Panc1 (cell line): ENCODE measurements around the gene CCDC69. TPM values are rescaled to one million over a fixed set of nuclear protein-coding genes. Genes with fewer than 3 reads are reported as not detected.

Experiments
- ATAC-seq: fragments of 200-7000 bp; cut with Tn5 transposase; 2 replicates; pipeline ENCODE4 v1.9.1; 2020; ENCODE audit warnings: mild to moderate bottlenecking, moderate library complexity
- BruUV-seq: library from RNA; stranded (reverse); fragments of 400-500 nt; replicated peaks from 2 replicates; lab custom pipeline; 2021; lab: Mats Ljungman, UMichigan
- CTCF ChIA-PET: fragments of 300-600 bp; sonication (Branson Sonifier 250); formaldehyde crosslinking; loops from one replicate; lab custom pipeline; 2022; ENCODE audit warnings: antibody characterized with exemption; lab: Charles Lee
- POLR2A ChIA-PET: fragments of 300-600 bp; sonication (Branson Sonifier 250); formaldehyde crosslinking; loops from one replicate; lab custom pipeline; 2022; ENCODE audit warnings: antibody characterized with exemption; lab: Charles Lee
- DNase-seq: peaks from one replicate; pipeline ENCODE4 v3.0.0-alpha.2; 2010; ENCODE audit warnings: low read depth, low spot score
- H3K27ac ChIP-seq: 2 replicates; pipeline ENCODE4 v1.5.1; 2011; ENCODE audit warnings: mild to moderate bottlenecking, low read length, inconsistent platforms
- H3K27me3 ChIP-seq: fragments of 200-500 bp; sonication (Bioruptor generic); 2 replicates; pipeline ENCODE4 v1.6.0; 2014; ENCODE audit warnings: low read length, inconsistent platforms; ENCODE audit not compliant: control insufficient read depth, insufficient read depth
- H3K36me3 ChIP-seq: fragments of 200-500 bp; sonication (Bioruptor generic); 2 replicates; pipeline ENCODE4 v1.5.1; 2014; ENCODE audit warnings: inconsistent platforms, mild to moderate bottlenecking, low read length, moderate library complexity; ENCODE audit not compliant: control insufficient read depth, insufficient read depth
- H3K4me1 ChIP-seq: 2 replicates; pipeline ENCODE4 v1.5.1; 2011; ENCODE audit warnings: inconsistent platforms, mild to moderate bottlenecking, low read length, moderate library complexity; ENCODE audit not compliant: control insufficient read depth, insufficient read depth
- H3K4me3 ChIP-seq, 2 experiments: 2 replicates each; pipeline ENCODE4 v1.5.1; 2011 to 2012; ENCODE audit warnings: low read depth in 2 of 2, low read length in 2 of 2, mild to moderate bottlenecking in 2 of 2, inconsistent platforms in 1 of 2, moderate library complexity in 1 of 2
- H3K9me3 ChIP-seq: fragments of 200-500 bp; sonication (Bioruptor generic); 2 replicates; pipeline ENCODE4 v1.5.1; 2014; ENCODE audit warnings: low read depth, mild to moderate bottlenecking, inconsistent platforms, low read length, moderate library complexity; ENCODE audit not compliant: control insufficient read depth, insufficient read depth
- POLR2AphosphoS5 ChIP-seq: IDR thresholded peaks from 2 replicates; pipeline ENCODE4 v1.6.1; 2012; ENCODE audit warnings: mild to moderate bottlenecking, low read depth, low read length, moderate library complexity
- SIN3A ChIP-seq: IDR thresholded peaks from 2 replicates; pipeline ENCODE4 v1.6.1; 2012; ENCODE audit warnings: low read depth, mild to moderate bottlenecking, low read length, moderate library complexity, borderline replicate concordance; ENCODE audit not compliant: insufficient read depth
- TCF7L2 ChIP-seq: IDR thresholded peaks from 2 replicates; pipeline ENCODE4 v1.6.1; 2011; ENCODE audit warnings: mild to moderate bottlenecking, low read depth, low read length, inconsistent platforms
- in situ Hi-C: cut with HindIII; loops from 2 replicates; pipeline ENCODE4 v1.10.0; 2016; ENCODE audit warnings: low sequenced_read_pairs, low pct_unique_long_range_greater_than_20kb
- intact Hi-C: fragments of 100-400 bp; cut with micrococcal nuclease; formaldehyde crosslinking; loops from one replicate; pipeline ENCODE4 v1.10.0; 2022; ENCODE audit not compliant: unreplicated experiment
- total RNA-seq: library from RNA; stranded (reverse); gene quantifications from one replicate; pipeline ENCODE4 v1.2.1, GENCODE V29; 2021; ENCODE audit not compliant: unreplicated experiment
- TF ChIP-seq, protein P1 (sequence below), 2 experiments: IDR thresholded peaks; 2 replicates each; pipeline ENCODE4 v1.6.1; 2011 to 2012; ENCODE audit warnings: low read depth in 2 of 2, control low read depth in 1 of 2, low read length in 1 of 2, mild to moderate bottlenecking in 1 of 2, moderate library complexity in 1 of 2; ENCODE audit not compliant: insufficient read depth in 1 of 2
- TF ChIP-seq, protein P2 (sequence below): fragments of 450-650 bp; IDR thresholded peaks from 2 replicates; pipeline ENCODE4 v1.5.1; 2017; ENCODE audit warnings: mild to moderate bottlenecking

Gene CCDC69
- total RNA-seq, 1 experiment from 2014 or later: 2.1 TPM

DNA sequence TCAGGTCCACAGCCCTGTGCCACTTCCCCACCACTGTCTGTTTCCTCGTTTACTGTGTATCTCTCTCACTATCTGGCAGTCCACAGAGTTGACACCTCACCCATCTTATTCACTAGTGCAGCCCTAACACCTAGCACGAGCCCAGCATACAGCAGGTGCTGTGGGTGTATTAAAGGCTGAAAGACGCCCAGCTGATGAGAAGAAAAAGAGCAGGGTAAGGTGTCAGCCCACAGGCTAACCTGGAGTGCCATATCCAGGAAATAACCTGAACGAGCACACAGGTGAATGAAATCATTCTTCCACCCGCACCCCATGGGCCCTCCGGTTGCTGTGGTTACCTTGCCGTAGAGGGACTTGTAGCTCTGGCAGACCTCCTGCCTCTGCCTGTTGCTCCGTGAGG, 84.9 kb downstream of the CCDC69 start:
- H3K36me3 ChIP-seq: no peaks in the 10 kb centered on the region

DNA sequence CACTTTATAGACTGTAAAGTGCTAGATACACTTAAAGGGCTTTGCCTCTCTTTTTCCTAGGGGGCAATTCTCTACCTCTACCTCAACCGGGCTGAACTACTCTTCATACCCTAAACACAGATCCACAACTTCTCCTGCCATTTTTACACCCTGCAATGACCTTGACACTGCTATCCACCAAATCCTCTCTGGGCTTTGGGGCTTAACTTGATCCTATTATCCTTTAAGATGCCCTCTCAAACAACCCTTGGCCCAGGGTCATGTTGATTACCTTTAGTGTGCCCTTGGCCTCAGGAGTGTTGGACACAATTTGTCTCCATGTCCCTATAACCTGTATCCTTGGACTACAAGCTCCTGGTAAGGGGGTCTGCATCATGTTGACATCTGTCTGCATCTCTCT, 85.8 kb downstream of the CCDC69 start:
- H3K4me1 ChIP-seq: no peaks in the 10 kb centered on the region
- H3K9me3 ChIP-seq: no peaks in the 10 kb centered on the region
- intact Hi-C loops (no loop called here), in situ Hi-C loops (no loop called here)
- POLR2A ChIA-PET: no interaction called here
- no peak for DNase-seq
- H3K36me3 ChIP-seq: no peaks in the 10 kb centered on the region
- BruUV-seq: no TSS peak
- CTCF ChIA-PET: no interaction called here
- no peak for ATAC-seq
- H3K27me3 ChIP-seq: no peaks in the 10 kb centered on the region
- no peak overlapping the region for H3K27ac ChIP-seq
- TF ChIP-seq SIN3A (no peak), TCF7L2 (no peak)
- TF ChIP-seq, protein P1, sequence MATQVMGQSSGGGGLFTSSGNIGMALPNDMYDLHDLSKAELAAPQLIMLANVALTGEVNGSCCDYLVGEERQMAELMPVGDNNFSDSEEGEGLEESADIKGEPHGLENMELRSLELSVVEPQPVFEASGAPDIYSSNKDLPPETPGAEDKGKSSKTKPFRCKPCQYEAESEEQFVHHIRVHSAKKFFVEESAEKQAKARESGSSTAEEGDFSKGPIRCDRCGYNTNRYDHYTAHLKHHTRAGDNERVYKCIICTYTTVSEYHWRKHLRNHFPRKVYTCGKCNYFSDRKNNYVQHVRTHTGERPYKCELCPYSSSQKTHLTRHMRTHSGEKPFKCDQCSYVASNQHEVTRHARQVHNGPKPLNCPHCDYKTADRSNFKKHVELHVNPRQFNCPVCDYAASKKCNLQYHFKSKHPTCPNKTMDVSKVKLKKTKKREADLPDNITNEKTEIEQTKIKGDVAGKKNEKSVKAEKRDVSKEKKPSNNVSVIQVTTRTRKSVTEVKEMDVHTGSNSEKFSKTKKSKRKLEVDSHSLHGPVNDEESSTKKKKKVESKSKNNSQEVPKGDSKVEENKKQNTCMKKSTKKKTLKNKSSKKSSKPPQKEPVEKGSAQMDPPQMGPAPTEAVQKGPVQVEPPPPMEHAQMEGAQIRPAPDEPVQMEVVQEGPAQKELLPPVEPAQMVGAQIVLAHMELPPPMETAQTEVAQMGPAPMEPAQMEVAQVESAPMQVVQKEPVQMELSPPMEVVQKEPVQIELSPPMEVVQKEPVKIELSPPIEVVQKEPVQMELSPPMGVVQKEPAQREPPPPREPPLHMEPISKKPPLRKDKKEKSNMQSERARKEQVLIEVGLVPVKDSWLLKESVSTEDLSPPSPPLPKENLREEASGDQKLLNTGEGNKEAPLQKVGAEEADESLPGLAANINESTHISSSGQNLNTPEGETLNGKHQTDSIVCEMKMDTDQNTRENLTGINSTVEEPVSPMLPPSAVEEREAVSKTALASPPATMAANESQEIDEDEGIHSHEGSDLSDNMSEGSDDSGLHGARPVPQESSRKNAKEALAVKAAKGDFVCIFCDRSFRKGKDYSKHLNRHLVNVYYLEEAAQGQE (IDR thresholded peaks at IDR 0.05; ENCODE audit: insufficient read depth in 1 of 2, low read depth in 2 of 2, low read length in 1 of 2): no peak
- no peak overlapping the region for H3K4me3 ChIP-seq

More for the DNA sequence above, 84.9 kb downstream of the CCDC69 start:
- ChIA-PET CTCF (no interaction called here), POLR2A (no interaction called here)
- no TSS peak for BruUV-seq
- TF ChIP-seq, protein P1 (IDR thresholded peaks at IDR 0.05; ENCODE audit: insufficient read depth in 1 of 2, low read depth in 2 of 2, low read length in 1 of 2): no peak
- TF ChIP-seq POLR2AphosphoS5 (no peak), SIN3A (no peak), TCF7L2 (no peak)
- TF ChIP-seq, protein P2, sequence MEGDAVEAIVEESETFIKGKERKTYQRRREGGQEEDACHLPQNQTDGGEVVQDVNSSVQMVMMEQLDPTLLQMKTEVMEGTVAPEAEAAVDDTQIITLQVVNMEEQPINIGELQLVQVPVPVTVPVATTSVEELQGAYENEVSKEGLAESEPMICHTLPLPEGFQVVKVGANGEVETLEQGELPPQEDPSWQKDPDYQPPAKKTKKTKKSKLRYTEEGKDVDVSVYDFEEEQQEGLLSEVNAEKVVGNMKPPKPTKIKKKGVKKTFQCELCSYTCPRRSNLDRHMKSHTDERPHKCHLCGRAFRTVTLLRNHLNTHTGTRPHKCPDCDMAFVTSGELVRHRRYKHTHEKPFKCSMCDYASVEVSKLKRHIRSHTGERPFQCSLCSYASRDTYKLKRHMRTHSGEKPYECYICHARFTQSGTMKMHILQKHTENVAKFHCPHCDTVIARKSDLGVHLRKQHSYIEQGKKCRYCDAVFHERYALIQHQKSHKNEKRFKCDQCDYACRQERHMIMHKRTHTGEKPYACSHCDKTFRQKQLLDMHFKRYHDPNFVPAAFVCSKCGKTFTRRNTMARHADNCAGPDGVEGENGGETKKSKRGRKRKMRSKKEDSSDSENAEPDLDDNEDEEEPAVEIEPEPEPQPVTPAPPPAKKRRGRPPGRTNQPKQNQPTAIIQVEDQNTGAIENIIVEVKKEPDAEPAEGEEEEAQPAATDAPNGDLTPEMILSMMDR: no peak
- ATAC-seq: no peak
- Histone ChIP-seq H3K4me1 (no peaks in the 10 kb centered on the region), H3K9me3 (no peaks in the 10 kb centered on the region), H3K27me3 (no peaks in the 10 kb centered on the region), H3K27ac (no peak overlapping the region), H3K4me3 (no peak overlapping the region)
- no peak for DNase-seq
- in situ Hi-C loops: no loop called here
- intact Hi-C loops: no loop called here
